ENCODE measurements around the gene THBS1.
A peak's percentile ranks its signal among the peaks of the same experiment; 100 is the strongest.

The THBS1 gene

GRCh38 chr15:39597751-39598185 is 16.9 kb downstream of the THBS1 start:
- H3K27ac ChIP-seq: no peak overlapping the region
- POLR2A ChIA-PET (ENCODE audit: low non-redundant PET): no interaction called here
- DNase-seq (ENCODE audit: low spot score): no peak
- no peak for TF ChIP-seq CTCF (conservative IDR thresholded peaks at IDR 0.05; ENCODE audit: low read depth)
- CTCF ChIA-PET: no interaction called here

GRCh38 chr15:39598186-39598850 is 17.4 kb downstream of the THBS1 start:
- DNase-seq (ENCODE audit: low spot score): no peak
- CTCF ChIA-PET: no interaction called here
- no peak for TF ChIP-seq CTCF (conservative IDR thresholded peaks at IDR 0.05; ENCODE audit: low read depth)
- H3K27ac ChIP-seq: peak overlapping the region; percentile 57
- POLR2A ChIA-PET (ENCODE audit: low non-redundant PET): no interaction called here

GRCh38 chr15:39598958-39599845 is 18.3 kb downstream of the THBS1 start:
- POLR2A ChIA-PET (ENCODE audit: low non-redundant PET): no interaction called here
- no peak for DNase-seq (ENCODE audit: low spot score)
- CTCF ChIA-PET: interaction anchor here (0.8 to 1.1 kb wide), 2 partner anchors 162 to 1035 kb away, joined by 3 to 4 read pairs; no protein-coding TSS in a partner anchor
- no peak for TF ChIP-seq CTCF (conservative IDR thresholded peaks at IDR 0.05; ENCODE audit: low read depth)
- peak overlapping the region; percentile 57 for H3K27ac ChIP-seq

- POLR2A ChIA-PET (ENCODE audit: low non-redundant PET): no interaction called here
- DNase-seq (ENCODE audit: low spot score): no peak
- TF ChIP-seq CTCF (conservative IDR thresholded peaks at IDR 0.05; ENCODE audit: low read depth): no peak
- no peak overlapping the region for H3K27ac ChIP-seq
- CTCF ChIA-PET: interaction anchor here (0.8 to 1.1 kb wide), 2 partner anchors 162 to 1036 kb away, joined by 3 to 4 read pairs; no protein-coding TSS in a partner anchor
These were observed 19.0 kb downstream of the THBS1 start for GRCh38 chr15:39599871-39600270.

- no peak for DNase-seq (ENCODE audit: low spot score)
- POLR2A ChIA-PET (ENCODE audit: low non-redundant PET): no interaction called here
- CTCF ChIA-PET: interaction anchor here (2.7 kb wide), 1 partner anchor 155 kb away, joined by 15 read pairs; no protein-coding TSS in a partner anchor
- no peak for TF ChIP-seq CTCF (conservative IDR thresholded peaks at IDR 0.05; ENCODE audit: low read depth)
- no peak overlapping the region for H3K27ac ChIP-seq
These were observed 21.3 kb downstream of the THBS1 start for GRCh38 chr15:39602143-39602542.

- TF ChIP-seq CTCF (conservative IDR thresholded peaks at IDR 0.05; ENCODE audit: low read depth): no peak
- no peak overlapping the region for H3K27ac ChIP-seq
- ChIA-PET CTCF (no interaction called here), POLR2A (ENCODE audit: low non-redundant PET) (no interaction called here)
- no peak for DNase-seq (ENCODE audit: low spot score)
These were observed 24.3 kb downstream of the THBS1 start for GRCh38 chr15:39605146-39605545.

Measured in RWPE1 (cell line).